Karpas-422 (cell line): ENCODE data around the gene IL6ST. TPM values are rescaled to one million over a fixed set of nuclear protein-coding genes. Genes with fewer than 3 reads are reported as not detected.
"Not testable (repeated sequence)": the region's sequence is repeated elsewhere in the genome, so short reads cannot be mapped to it uniquely, and the experiment has no call there.

Experiments
- DNase-seq: peaks from one replicate; pipeline ENCODE4 v3.0.0-alpha.2; 2015
- H2AFZ ChIP-seq: fragments of 200-600 bp; sonication (generic); 2 replicates; pipeline ENCODE4 v1.6.1; 2014; ENCODE audit warnings: antibody characterized with exemption, low read length, mixed read lengths
- H3K27ac ChIP-seq: fragments of 200-600 bp; sonication (generic); 2 replicates; pipeline ENCODE4 v1.5.1; 2014; ENCODE audit warnings: mild to moderate bottlenecking, low read length, moderate library complexity
- H3K27me3 ChIP-seq: fragments of 200-600 bp; sonication (generic); 2 replicates; pipeline ENCODE4 v1.6.1; 2014; ENCODE audit warnings: low read length, mixed read lengths
- H3K36me3 ChIP-seq: fragments of 200-600 bp; sonication (generic); 2 replicates; pipeline ENCODE4 v1.6.1; 2014; ENCODE audit warnings: low read length, mixed read lengths; ENCODE audit not compliant: insufficient read depth
- H3K4me1 ChIP-seq: fragments of 200-600 bp; sonication (generic); 2 replicates; pipeline ENCODE4 v1.6.1; 2014; ENCODE audit warnings: mild to moderate bottlenecking, low read length, mixed read lengths
- H3K4me2 ChIP-seq: fragments of 200-600 bp; sonication (generic); 2 replicates; pipeline ENCODE4 v1.6.1; 2014; ENCODE audit warnings: low read length, low read depth, mild to moderate bottlenecking; ENCODE audit not compliant: poor library complexity, severe bottlenecking
- H3K4me3 ChIP-seq: fragments of 200-600 bp; sonication (generic); 2 replicates; pipeline ENCODE4 v1.5.1; 2014; ENCODE audit warnings: mild to moderate bottlenecking, antibody characterized with exemption, low read length, mixed read lengths
- H3K79me2 ChIP-seq: fragments of 200-600 bp; sonication (generic); 2 replicates; pipeline ENCODE4 v1.6.1; 2014; ENCODE audit warnings: mild to moderate bottlenecking, low read length, mixed read lengths
- H3K9ac ChIP-seq: fragments of 200-600 bp; sonication (generic); 2 replicates; pipeline ENCODE4 v1.6.0; 2014; ENCODE audit warnings: low read length
- H3K9me2 ChIP-seq: fragments of 200-600 bp; sonication (generic), shearing (Covaris generic); replicated peaks from 2 replicates; pipeline ENCODE4 v1.6.0; 2014; ENCODE audit warnings: mild to moderate bottlenecking, low read length, moderate library complexity; ENCODE audit not compliant: insufficient read depth
- H3K9me3 ChIP-seq: fragments of 300-700, 200-600 bp; sonication (generic); 2 replicates; pipeline ENCODE4 v1.6.1; 2014; ENCODE audit warnings: low read length, mixed read lengths
- H4K20me1 ChIP-seq: fragments of 200-600 bp; sonication (generic); 2 replicates; pipeline ENCODE4 v1.6.1; 2014; ENCODE audit warnings: mild to moderate bottlenecking, antibody characterized with exemption, low read length, low read depth; ENCODE audit not compliant: insufficient read depth
- total RNA-seq: library from RNA; depleted of rRNA; stranded (reverse); fragments of >200 nt; shearing (Covaris generic); gene quantifications from 2 replicates; pipeline ENCODE4 v1.2.3, GENCODE V29; 2014; ENCODE audit warnings: low replicate concordance

IL6ST gene
- total RNA-seq, 1 experiment from 2014 or later = 1.5 TPM

DNA sequence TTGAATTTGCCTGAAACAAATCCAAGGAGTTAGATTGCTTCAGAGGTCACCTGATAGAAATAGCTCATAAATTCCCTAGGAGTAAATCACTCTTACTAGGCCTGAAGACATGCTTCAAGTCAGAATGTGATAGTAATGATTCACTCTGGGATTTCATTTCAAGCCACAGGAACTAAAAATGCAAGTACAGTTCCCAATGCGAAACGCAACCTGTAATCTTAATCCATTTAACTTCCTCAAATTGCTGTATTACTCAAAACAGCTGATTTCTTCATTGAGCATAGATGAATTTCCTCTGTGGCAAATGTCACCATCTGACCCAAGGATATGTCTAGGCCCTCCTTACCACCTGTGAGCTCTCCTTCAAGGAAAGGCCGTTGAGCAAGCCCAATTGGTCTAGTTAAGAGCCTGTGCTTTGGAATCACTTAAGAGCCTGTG lies 32.1 kb upstream of the IL6ST start:
- Histone ChIP-seq H3K9me3 (no peaks in the 10 kb centered on the region), H3K36me3 (no peaks in the 10 kb centered on the region), H3K9me2 (no peaks in the 10 kb centered on the region), H3K4me3 (no peak overlapping the region), H4K20me1 (no peaks in the 10 kb centered on the region), H3K27ac (no peak overlapping the region), H3K4me1 (no peaks in the 10 kb centered on the region), H3K4me2 (no peak overlapping the region), H3K79me2 (no peaks in the 10 kb centered on the region), H2AFZ (no peak overlapping the region), H3K9ac (no peak overlapping the region), H3K27me3 (no peaks in the 10 kb centered on the region)
- no peak for DNase-seq

DNA sequence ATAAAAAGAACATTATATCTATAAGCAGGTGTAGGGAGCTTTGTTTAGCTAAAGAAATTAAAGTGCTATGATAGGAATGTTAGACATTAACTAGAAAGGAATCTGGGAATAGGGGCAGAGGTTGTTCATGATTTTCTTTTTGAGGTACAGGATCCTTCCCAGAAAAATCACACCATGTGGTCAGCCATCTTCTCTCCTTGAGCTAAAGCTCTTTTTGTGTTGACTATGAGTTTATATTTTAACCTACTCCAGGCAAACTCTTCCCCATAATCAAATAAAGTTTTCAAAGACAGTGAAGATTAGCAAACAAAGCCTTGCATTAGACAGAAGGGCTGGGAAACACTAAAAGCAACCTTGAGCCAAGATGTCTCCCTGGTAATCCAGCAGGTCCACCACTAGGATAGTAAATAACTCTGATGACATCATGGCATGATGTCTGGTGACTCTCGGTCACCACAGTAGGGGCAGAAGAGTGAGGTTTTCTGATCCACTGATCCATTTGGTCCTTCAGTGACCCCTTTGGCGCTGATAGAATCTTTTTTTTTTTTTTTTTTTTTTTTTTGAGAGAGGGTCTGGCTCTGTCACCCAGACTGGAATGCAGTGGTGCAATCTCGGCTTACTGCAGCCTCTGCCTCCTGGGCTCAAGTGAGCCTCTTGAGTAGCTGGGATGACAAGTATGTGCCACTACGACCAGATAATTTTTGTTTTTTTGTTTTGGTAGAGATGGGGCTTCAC lies 30.6 kb upstream of the IL6ST start:
- no peak for DNase-seq
- no peaks in the 10 kb centered on the region for H3K36me3 ChIP-seq
- H3K4me1 ChIP-seq = no peaks in the 10 kb centered on the region
- H3K4me2 ChIP-seq = no peak overlapping the region
- H3K4me3 ChIP-seq = no peak overlapping the region
- no peaks in the 10 kb centered on the region for H3K9me2 ChIP-seq
- no peaks in the 10 kb centered on the region for H3K9me3 ChIP-seq
- no peaks in the 10 kb centered on the region for H3K79me2 ChIP-seq
- no peak overlapping the region for H3K27ac ChIP-seq
- no peaks in the 10 kb centered on the region for H4K20me1 ChIP-seq
- H3K27me3 ChIP-seq = no peaks in the 10 kb centered on the region
- no peak overlapping the region for H3K9ac ChIP-seq
- no peak overlapping the region for H2AFZ ChIP-seq

DNA sequence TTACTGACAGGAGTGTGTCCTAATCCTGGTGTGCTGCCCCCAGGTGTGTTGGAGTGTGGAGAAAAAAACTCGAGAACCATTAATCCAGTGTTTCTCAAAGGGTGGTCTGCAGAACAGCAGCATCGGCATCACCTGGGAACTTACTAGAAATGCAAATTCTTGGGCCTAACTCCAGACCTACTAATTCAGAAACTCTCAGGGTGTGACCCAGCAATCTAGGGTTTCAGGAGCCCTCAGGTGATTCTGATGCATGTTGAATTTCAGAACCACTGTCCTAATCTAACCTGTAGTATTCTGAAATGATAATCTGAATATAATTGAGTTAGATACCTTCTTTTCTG lies 30.0 kb upstream of the IL6ST start:
- H3K9ac ChIP-seq = no peak overlapping the region
- no peaks in the 10 kb centered on the region for H3K9me2 ChIP-seq
- H3K4me3 ChIP-seq = no peak overlapping the region
- H4K20me1 ChIP-seq = no peaks in the 10 kb centered on the region
- H3K27me3 ChIP-seq = no peaks in the 10 kb centered on the region
- no peaks in the 10 kb centered on the region for H3K9me3 ChIP-seq
- no peak overlapping the region for H3K4me2 ChIP-seq
- DNase-seq = no peak
- H3K36me3 ChIP-seq = no peaks in the 10 kb centered on the region
- H3K79me2 ChIP-seq = no peaks in the 10 kb centered on the region
- no peaks in the 10 kb centered on the region for H3K4me1 ChIP-seq
- no peak overlapping the region for H3K27ac ChIP-seq
- no peak overlapping the region for H2AFZ ChIP-seq

DNA sequence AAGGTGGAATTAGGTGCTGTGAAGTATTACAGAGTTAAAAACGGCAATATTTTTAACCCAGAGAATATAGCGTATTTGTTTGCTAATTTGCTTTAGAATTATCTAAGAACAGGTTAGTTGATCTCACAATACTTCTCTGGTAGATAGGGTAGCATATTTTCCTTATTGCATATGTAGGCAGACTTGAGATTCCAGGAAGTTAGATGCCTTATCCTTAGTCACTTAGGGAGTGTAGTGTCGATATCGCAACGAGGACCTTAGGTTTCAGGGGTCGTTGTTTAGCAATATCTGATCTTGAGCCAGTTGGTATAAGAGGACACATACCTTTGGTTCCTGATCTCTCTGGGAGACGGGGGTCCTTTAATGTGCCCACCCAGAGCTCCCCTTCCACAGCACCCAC lies 28.5 kb upstream of the IL6ST start:
- H3K27me3 ChIP-seq = no peaks in the 10 kb centered on the region
- H3K4me3 ChIP-seq = no peak overlapping the region
- H2AFZ ChIP-seq = no peak overlapping the region
- H3K36me3 ChIP-seq = no peaks in the 10 kb centered on the region
- H4K20me1 ChIP-seq = no peaks in the 10 kb centered on the region
- H3K9me2 ChIP-seq = no peaks in the 10 kb centered on the region
- no peak overlapping the region for H3K4me2 ChIP-seq
- no peaks in the 10 kb centered on the region for H3K4me1 ChIP-seq
- no peak overlapping the region for H3K27ac ChIP-seq
- no peaks in the 10 kb centered on the region for H3K9me3 ChIP-seq
- H3K79me2 ChIP-seq = no peaks in the 10 kb centered on the region
- no peak overlapping the region for H3K9ac ChIP-seq
- no peak for DNase-seq

GRCh38 chr5:56019306-56020272 lies 24.8 kb upstream of the IL6ST start:
- Histone ChIP-seq H3K27ac (no peak overlapping the region), H3K4me3 (no peak overlapping the region), H3K4me1 (no peaks in the 10 kb centered on the region), H4K20me1 (no peaks in the 10 kb centered on the region), H3K79me2 (no peaks in the 10 kb centered on the region), H3K36me3 (no peaks in the 10 kb centered on the region), H3K9ac (no peak overlapping the region), H3K9me2 (no peaks in the 10 kb centered on the region), H3K27me3 (no peaks in the 10 kb centered on the region), H2AFZ (no peak overlapping the region), H3K9me3 (no peaks in the 10 kb centered on the region), H3K4me2 (no peak overlapping the region)
- DNase-seq = no peak

DNA sequence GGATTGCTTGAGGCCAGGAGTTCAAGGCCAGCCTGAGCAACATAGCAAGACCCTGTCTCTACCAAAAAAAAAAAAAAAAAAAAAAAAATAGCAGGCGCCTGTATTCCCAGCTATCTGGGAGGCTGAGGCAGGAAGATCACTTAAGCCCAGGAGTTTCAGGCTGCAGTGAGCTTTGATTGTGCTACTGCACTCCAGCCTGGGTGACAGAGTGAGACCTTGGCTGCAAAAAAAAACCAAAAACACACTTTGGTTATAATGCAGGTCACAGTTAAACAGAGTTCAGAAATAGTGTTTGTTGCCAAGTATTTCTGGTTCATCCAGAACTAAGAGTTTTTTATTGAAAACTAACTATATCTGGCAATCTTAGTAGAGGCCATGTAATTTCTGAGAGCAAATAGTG lies 24.1 kb upstream of the IL6ST start:
- H3K4me3 ChIP-seq = no peak overlapping the region
- H3K4me1 ChIP-seq = no peaks in the 10 kb centered on the region
- no peak overlapping the region for H2AFZ ChIP-seq
- no peak overlapping the region for H3K9ac ChIP-seq
- H3K4me2 ChIP-seq = no peak overlapping the region
- no peaks in the 10 kb centered on the region for H3K79me2 ChIP-seq
- H3K27ac ChIP-seq = no peak overlapping the region
- no peaks in the 10 kb centered on the region for H3K27me3 ChIP-seq
- no peak for DNase-seq
- no peaks in the 10 kb centered on the region for H3K9me2 ChIP-seq
- no peaks in the 10 kb centered on the region for H3K9me3 ChIP-seq
- H4K20me1 ChIP-seq = no peaks in the 10 kb centered on the region
- H3K36me3 ChIP-seq = no peaks in the 10 kb centered on the region

GRCh38 chr5:56014701-56015100 lies 19.9 kb upstream of the IL6ST start:
- H3K9me3 ChIP-seq, H3K27me3 ChIP-seq, DNase-seq, H3K27ac ChIP-seq, H3K4me1 ChIP-seq, H3K9ac ChIP-seq, H3K4me3 ChIP-seq, H3K4me2 ChIP-seq, H3K79me2 ChIP-seq, H3K36me3 ChIP-seq, H2AFZ ChIP-seq, H3K9me2 ChIP-seq, H4K20me1 ChIP-seq: not testable (repeated sequence)

GRCh38 chr5:56013939-56014338 lies 19.2 kb upstream of the IL6ST start:
- not testable (repeated sequence) for H4K20me1 ChIP-seq, H3K79me2 ChIP-seq, H3K36me3 ChIP-seq, DNase-seq, H3K9ac ChIP-seq, H3K4me3 ChIP-seq, H3K4me2 ChIP-seq, H3K27me3 ChIP-seq, H3K27ac ChIP-seq, H3K4me1 ChIP-seq, H3K9me3 ChIP-seq, H2AFZ ChIP-seq, H3K9me2 ChIP-seq
